Left ventricle myocardium inferior (tissue), 1 donor: ENCODE data around the gene DHX40. TPM values are rescaled to one million over a fixed set of nuclear protein-coding genes. Genes with fewer than 3 reads are reported as not detected.

ENCODE experiments used
- DNase-seq: peaks from one replicate; pipeline ENCODE4 v3.0.0-alpha.2; 2020
- H3K27ac ChIP-seq: fragments of 200-600 bp; replicated peaks from 2 replicates; pipeline ENCODE4 v1.8.0; 2021
- H3K27me3 ChIP-seq: fragments of 200-600 bp; 2 replicates; pipeline ENCODE4 v1.8.0; 2021; ENCODE audit warnings: low read depth
- H3K36me3 ChIP-seq: fragments of 200-600 bp; 2 replicates; pipeline ENCODE4 v1.8.0; 2021
- H3K4me1 ChIP-seq: fragments of 200-600 bp; 2 replicates; pipeline ENCODE4 v1.8.0; 2021
- H3K4me3 ChIP-seq: fragments of 200-600 bp; 2 replicates; pipeline ENCODE4 v1.8.0; 2021; ENCODE audit warnings: mild to moderate bottlenecking, moderate library complexity
- H3K9me3 ChIP-seq: fragments of 200-600 bp; replicated peaks from 2 replicates; pipeline ENCODE4 v1.8.0; 2021
- CTCF ChIP-seq: fragments of 200-600 bp; IDR thresholded peaks from 2 replicates; pipeline ENCODE4 v1.8.0; 2021; ENCODE audit warnings: antibody characterized with exemption, mild to moderate bottlenecking, borderline replicate concordance
- intact Hi-C: fragments of 100-400 bp; cut with micrococcal nuclease; formaldehyde crosslinking; loops from one replicate; pipeline ENCODE4 v1.11.0; 2022
- total RNA-seq: library from RNA; stranded (reverse); fragmentation: NEBNext Ultra II Directional; extraction: Animal tissue kit (Norgen Biotek cat#: 25700); gene quantifications from one replicate; pipeline ENCODE4 v1.2.1, GENCODE V29; 2021
- donor health status: DM: no; HTN: yes; CAD: no; lungs with severe emphysema.

DHX40 gene
- total RNA-seq, 1 donor from 2014 or later, result 17.0 TPM

GRCh38 chr17:59525668-59526067 lies 39.7 kb upstream of the DHX40 start:
- Histone ChIP-seq H3K27ac (no peak overlapping the region), H3K9me3 (no peaks in the 10 kb centered on the region), H3K4me3 (no peak overlapping the region), H3K27me3 (no peaks in the 10 kb centered on the region), H3K4me1 (peaks cover 6% of the 10 kb centered on the region), H3K36me3 (no peaks in the 10 kb centered on the region)
- no peak for DNase-seq
- no peak for TF ChIP-seq CTCF
- intact Hi-C loops, result no loop called here

GRCh38 chr17:59526451-59526850 lies 39.0 kb upstream of the DHX40 start:
- no peak overlapping the region for H3K4me3 ChIP-seq
- no peak overlapping the region for H3K27ac ChIP-seq
- H3K27me3 ChIP-seq, result no peaks in the 10 kb centered on the region
- TF ChIP-seq CTCF, result no peak
- intact Hi-C loops, result no loop called here
- no peak for DNase-seq
- peaks cover under 1% of the 10 kb centered on the region for H3K4me1 ChIP-seq
- H3K9me3 ChIP-seq, result no peaks in the 10 kb centered on the region
- H3K36me3 ChIP-seq, result no peaks in the 10 kb centered on the region

GRCh38 chr17:59527325-59527917 lies 38.0 kb upstream of the DHX40 start:
- intact Hi-C loops, result no loop called here
- no peaks in the 10 kb centered on the region for H3K9me3 ChIP-seq
- TF ChIP-seq CTCF, result no peak
- no peak overlapping the region for H3K27ac ChIP-seq
- no peaks in the 10 kb centered on the region for H3K36me3 ChIP-seq
- DNase-seq, result no peak
- H3K4me1 ChIP-seq, result no peaks in the 10 kb centered on the region
- no peaks in the 10 kb centered on the region for H3K27me3 ChIP-seq
- H3K4me3 ChIP-seq, result no peak overlapping the region

GRCh38 chr17:59527931-59528330 lies 37.5 kb upstream of the DHX40 start:
- Histone ChIP-seq H3K4me1 (no peaks in the 10 kb centered on the region), H3K36me3 (no peaks in the 10 kb centered on the region), H3K9me3 (no peaks in the 10 kb centered on the region), H3K27me3 (no peaks in the 10 kb centered on the region), H3K4me3 (no peak overlapping the region), H3K27ac (no peak overlapping the region)
- intact Hi-C loops, result no loop called here
- no peak for TF ChIP-seq CTCF
- DNase-seq, result no peak

- TF ChIP-seq CTCF, result no peak
- DNase-seq, result no peak
- Histone ChIP-seq H3K4me1 (no peaks in the 10 kb centered on the region), H3K9me3 (no peaks in the 10 kb centered on the region), H3K27ac (no peak overlapping the region), H3K4me3 (no peak overlapping the region), H3K36me3 (no peaks in the 10 kb centered on the region), H3K27me3 (no peaks in the 10 kb centered on the region)
- intact Hi-C loops, result no loop called here
Measured at GRCh38 chr17:59530531-59530930, 34.9 kb upstream of the DHX40 start.
